ENCODE results near the gene BMP4. TPM values are rescaled to one million over a fixed set of nuclear protein-coding genes. Genes with fewer than 3 reads are reported as not detected.
"Not testable (repeated sequence)": the region's sequence is repeated elsewhere in the genome, so short reads cannot be mapped to it uniquely, and the experiment has no call there.

The BMP4 gene
- polyA plus RNA-seq (2013, experiment 1 of 2) = 12.0 TPM
- 15.1 TPM for polyA plus RNA-seq (2013, experiment 2 of 2)

DNA sequence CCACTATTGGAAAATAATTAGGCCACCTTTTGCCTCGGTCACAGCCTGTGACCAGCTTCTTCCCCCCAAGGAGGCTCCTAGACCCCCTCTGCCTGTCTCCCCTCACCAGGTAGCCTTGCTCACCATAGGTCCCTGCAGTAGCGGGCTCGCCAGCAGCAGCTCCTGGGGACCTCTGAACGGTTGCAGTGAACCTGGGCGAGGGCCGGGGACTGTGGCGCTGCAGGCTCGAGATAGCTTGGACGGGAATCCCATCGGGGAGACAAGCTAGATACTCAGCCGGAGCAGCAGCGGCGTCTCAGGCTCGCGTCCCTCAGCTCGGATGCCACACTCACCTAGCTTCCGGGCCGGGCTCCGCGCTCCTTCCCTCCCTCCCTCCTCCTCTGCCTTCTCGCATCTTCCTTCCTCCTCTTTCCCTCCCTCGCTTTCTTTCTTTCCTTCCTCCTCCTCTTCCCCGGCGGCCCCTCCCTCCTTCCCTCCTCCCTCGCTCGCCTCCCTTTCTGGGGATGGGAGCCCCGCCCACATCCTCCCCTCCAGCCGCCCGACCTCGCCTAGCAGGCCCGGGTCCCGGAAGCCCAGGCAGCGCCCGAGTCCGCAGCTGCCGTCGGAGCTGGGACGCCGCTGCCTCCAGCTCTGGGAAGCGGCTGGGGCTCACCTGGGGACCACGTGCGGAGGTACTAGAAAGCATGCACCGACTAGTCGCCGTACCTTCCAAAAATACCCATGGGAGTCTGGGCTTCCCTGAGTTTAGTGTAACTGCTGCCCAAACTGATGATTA lies at the start of gene BMP4:
Gene BMP4, minus strand, starts transcription at position 399 of the 775 bp plus-strand sequence. CDS start 4,603 bp downstream, outside the sequence.
- WGBS = 1% methylated on average over 45 of the region's 45 CpGs
- Histone ChIP-seq H3K4me3 (ENCODE audit: low read length) (peak within 1 kb of the TSS; percentile 90), H3K27me3 (ENCODE audit: insufficient read depth, low read length) (peaks cover 80% of the 10 kb centered on the region), H3K27ac (ENCODE audit: low read depth, low read length) (no peak within 1 kb of the TSS; the same call in 1 of the 2 replicates), H3K36me3 (ENCODE audit: insufficient read depth, low read length) (peaks cover 1% of the 10 kb centered on the region; the same call in 1 of the 2 replicates), H3K9me3 (ENCODE audit: insufficient read depth, low read depth, low read length) (no peaks in the 10 kb centered on the region), H3K9ac (ENCODE audit: low read depth, low read length) (peak within 1 kb of the TSS; percentile 66), H3K4me1 (ENCODE audit: insufficient read depth, low read length) (peaks cover 22% of the 10 kb centered on the region)

GRCh38 chr14:54003064-54003463 lies 46.4 kb upstream of the BMP4 start:
- no peaks in the 10 kb centered on the region for H3K36me3 ChIP-seq (ENCODE audit: insufficient read depth, low read length)
- H3K9me3 ChIP-seq (ENCODE audit: insufficient read depth, low read depth, low read length) = no peaks in the 10 kb centered on the region
- H3K27me3 ChIP-seq (ENCODE audit: insufficient read depth, low read length) = no peaks in the 10 kb centered on the region
- H3K4me3 ChIP-seq (ENCODE audit: low read length) = no peak overlapping the region
- no peak overlapping the region for H3K9ac ChIP-seq (ENCODE audit: low read depth, low read length)
- peaks cover 10% of the 10 kb centered on the region for H3K4me1 ChIP-seq (ENCODE audit: insufficient read depth, low read length)
- WGBS = 97% methylated on average over 2 of the region's 2 CpGs
- H3K27ac ChIP-seq (ENCODE audit: low read depth, low read length) = no peak overlapping the region

- H3K27ac ChIP-seq (ENCODE audit: low read depth, low read length) = no peak overlapping the region
- H3K4me3 ChIP-seq (ENCODE audit: low read length) = no peak overlapping the region
- no peak overlapping the region for H3K9ac ChIP-seq (ENCODE audit: low read depth, low read length)
- no peaks in the 10 kb centered on the region for H3K9me3 ChIP-seq (ENCODE audit: insufficient read depth, low read depth, low read length)
- no peaks in the 10 kb centered on the region for H3K36me3 ChIP-seq (ENCODE audit: insufficient read depth, low read length)
- H3K4me1 ChIP-seq (ENCODE audit: insufficient read depth, low read length) = peaks cover 6% of the 10 kb centered on the region
- H3K27me3 ChIP-seq (ENCODE audit: insufficient read depth, low read length) = no peaks in the 10 kb centered on the region
Measured at GRCh38 chr14:54002653-54003052, 46.0 kb upstream of the BMP4 start.

- H3K4me1 ChIP-seq (ENCODE audit: insufficient read depth, low read length) = peaks cover 5% of the 10 kb centered on the region
- no peak overlapping the region for H3K9ac ChIP-seq (ENCODE audit: low read depth, low read length)
- H3K36me3 ChIP-seq (ENCODE audit: insufficient read depth, low read length) = no peaks in the 10 kb centered on the region
- H3K4me3 ChIP-seq (ENCODE audit: low read length) = no peak overlapping the region
- no peaks in the 10 kb centered on the region for H3K27me3 ChIP-seq (ENCODE audit: insufficient read depth, low read length)
- H3K9me3 ChIP-seq (ENCODE audit: insufficient read depth, low read depth, low read length) = no peaks in the 10 kb centered on the region
- 67% methylated on average over 4 of the region's 5 CpGs for WGBS
- H3K27ac ChIP-seq (ENCODE audit: low read depth, low read length) = no peak overlapping the region
Measured at GRCh38 chr14:54001189-54001878, 44.7 kb upstream of the BMP4 start.

- no peaks in the 10 kb centered on the region for H3K27me3 ChIP-seq (ENCODE audit: insufficient read depth, low read length)
- no peaks in the 10 kb centered on the region for H3K36me3 ChIP-seq (ENCODE audit: insufficient read depth, low read length)
- no peak overlapping the region for H3K4me3 ChIP-seq (ENCODE audit: low read length)
- no peaks in the 10 kb centered on the region for H3K9me3 ChIP-seq (ENCODE audit: insufficient read depth, low read depth, low read length)
- WGBS = 100% methylated on average over 1 of the region's 1 CpG
- H3K27ac ChIP-seq (ENCODE audit: low read depth, low read length) = no peak overlapping the region
- H3K9ac ChIP-seq (ENCODE audit: low read depth, low read length) = no peak overlapping the region
- H3K4me1 ChIP-seq (ENCODE audit: insufficient read depth, low read length) = peaks cover 5% of the 10 kb centered on the region
Measured at GRCh38 chr14:54000341-54000811, 43.8 kb upstream of the BMP4 start.

DNA sequence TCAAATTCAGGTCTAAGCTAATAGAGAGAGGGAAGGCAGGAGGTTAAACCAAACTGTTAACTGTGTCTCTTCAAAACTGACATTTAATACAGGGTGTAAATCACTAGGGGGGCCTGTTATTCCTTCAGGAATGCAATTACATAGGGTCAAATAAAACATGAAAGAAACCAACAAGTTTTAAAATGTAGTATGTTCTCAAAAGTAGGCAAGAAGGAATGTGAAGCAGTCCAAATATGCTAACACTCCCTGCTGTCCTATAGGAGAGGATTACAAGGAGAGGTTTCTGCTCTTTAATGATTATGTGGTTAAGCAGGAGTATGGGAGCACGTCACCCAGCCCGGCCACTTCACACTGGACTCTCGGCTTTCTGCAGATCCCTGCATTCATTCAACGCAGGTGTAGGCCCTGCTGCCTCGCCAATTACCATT lies 42.5 kb upstream of the BMP4 start:
- Histone ChIP-seq H3K36me3 (ENCODE audit: insufficient read depth, low read length) (no peaks in the 10 kb centered on the region), H3K4me1 (ENCODE audit: insufficient read depth, low read length) (peaks cover 5% of the 10 kb centered on the region), H3K27ac (ENCODE audit: low read depth, low read length) (no peak overlapping the region), H3K27me3 (ENCODE audit: insufficient read depth, low read length) (no peaks in the 10 kb centered on the region), H3K9me3 (ENCODE audit: insufficient read depth, low read depth, low read length) (no peaks in the 10 kb centered on the region), H3K4me3 (ENCODE audit: low read length) (no peak overlapping the region), H3K9ac (ENCODE audit: low read depth, low read length) (no peak overlapping the region)
- WGBS = 69% methylated on average over 5 of the region's 5 CpGs

- WGBS = 100% methylated on average over 1 of the region's 1 CpG
- H3K27me3 ChIP-seq (ENCODE audit: insufficient read depth, low read length) = no peaks in the 10 kb centered on the region
Measured at GRCh38 chr14:53996041-53996440, 39.4 kb upstream of the BMP4 start.

GRCh38 chr14:53993920-53994607 lies 37.4 kb upstream of the BMP4 start:
- Histone ChIP-seq H3K9ac (ENCODE audit: low read depth, low read length) (no peak overlapping the region), H3K4me1 (ENCODE audit: insufficient read depth, low read length) (peaks cover 2% of the 10 kb centered on the region; the same call in 1 of the 2 replicates), H3K36me3 (ENCODE audit: insufficient read depth, low read length) (no peaks in the 10 kb centered on the region), H3K27me3 (ENCODE audit: insufficient read depth, low read length) (no peaks in the 10 kb centered on the region), H3K4me3 (ENCODE audit: low read length) (no peak overlapping the region), H3K27ac (ENCODE audit: low read depth, low read length) (no peak overlapping the region), H3K9me3 (ENCODE audit: insufficient read depth, low read depth, low read length) (no peaks in the 10 kb centered on the region)
- 89% methylated on average over 3 of the region's 6 CpGs for WGBS

More at GRCh38 chr14:53996041-53996440, 39.4 kb upstream of the BMP4 start:
- no peak overlapping the region for H3K9ac ChIP-seq (ENCODE audit: low read depth, low read length)
- H3K4me1 ChIP-seq (ENCODE audit: insufficient read depth, low read length) = peaks cover 5% of the 10 kb centered on the region; the same call in 1 of the 2 replicates
- H3K9me3 ChIP-seq (ENCODE audit: insufficient read depth, low read depth, low read length) = no peaks in the 10 kb centered on the region
- H3K36me3 ChIP-seq (ENCODE audit: insufficient read depth, low read length) = no peaks in the 10 kb centered on the region
- H3K27ac ChIP-seq (ENCODE audit: low read depth, low read length) = no peak overlapping the region
- H3K4me3 ChIP-seq (ENCODE audit: low read length) = no peak overlapping the region

DNA sequence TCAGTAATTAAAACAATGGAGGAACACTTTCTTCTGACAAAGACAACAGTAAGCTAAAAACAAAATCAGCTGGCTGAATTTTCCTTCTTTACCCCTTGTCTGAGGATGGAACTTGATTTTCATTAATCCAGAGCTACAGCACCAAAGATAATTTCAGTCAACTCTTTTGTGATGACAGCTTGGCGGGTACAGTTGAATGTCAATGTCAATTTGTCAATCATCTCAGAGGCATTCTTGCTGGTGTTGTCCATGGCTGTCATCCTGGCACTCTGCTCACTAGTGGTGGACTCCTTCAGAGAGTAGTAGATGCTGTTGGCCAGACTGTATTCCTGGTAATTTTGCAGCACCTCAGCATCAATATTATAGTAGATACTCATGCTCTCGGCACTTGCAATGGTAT lies 34.4 kb upstream of the BMP4 start:
- Histone ChIP-seq H3K27me3 (ENCODE audit: insufficient read depth, low read length) (no peaks in the 10 kb centered on the region), H3K4me1 (ENCODE audit: insufficient read depth, low read length) (no peaks in the 10 kb centered on the region), H3K27ac (ENCODE audit: low read depth, low read length) (no peak overlapping the region), H3K4me3 (ENCODE audit: low read length) (no peak overlapping the region), H3K9ac (ENCODE audit: low read depth, low read length) (no peak overlapping the region), H3K36me3 (ENCODE audit: insufficient read depth, low read length) (no peaks in the 10 kb centered on the region), H3K9me3 (ENCODE audit: insufficient read depth, low read depth, low read length) (peaks cover 10% of the 10 kb centered on the region; the same call in 1 of the 2 replicates)
- 70% methylated on average over 2 of the region's 2 CpGs for WGBS

- H3K27ac ChIP-seq (ENCODE audit: low read depth, low read length); H3K9ac ChIP-seq (ENCODE audit: low read depth, low read length); H3K4me3 ChIP-seq (ENCODE audit: low read length); H3K36me3 ChIP-seq (ENCODE audit: insufficient read depth, low read length); H3K27me3 ChIP-seq (ENCODE audit: insufficient read depth, low read length): not testable (repeated sequence)
- H3K9me3 ChIP-seq (ENCODE audit: insufficient read depth, low read depth, low read length) = peaks cover 36% of the 10 kb centered on the region
- peaks cover 18% of the 10 kb centered on the region for H3K4me1 ChIP-seq (ENCODE audit: insufficient read depth, low read length)
- WGBS = 95% methylated on average over 3 of the region's 3 CpGs
Measured at GRCh38 chr14:53986718-53987117, 30.1 kb upstream of the BMP4 start.

DNA sequence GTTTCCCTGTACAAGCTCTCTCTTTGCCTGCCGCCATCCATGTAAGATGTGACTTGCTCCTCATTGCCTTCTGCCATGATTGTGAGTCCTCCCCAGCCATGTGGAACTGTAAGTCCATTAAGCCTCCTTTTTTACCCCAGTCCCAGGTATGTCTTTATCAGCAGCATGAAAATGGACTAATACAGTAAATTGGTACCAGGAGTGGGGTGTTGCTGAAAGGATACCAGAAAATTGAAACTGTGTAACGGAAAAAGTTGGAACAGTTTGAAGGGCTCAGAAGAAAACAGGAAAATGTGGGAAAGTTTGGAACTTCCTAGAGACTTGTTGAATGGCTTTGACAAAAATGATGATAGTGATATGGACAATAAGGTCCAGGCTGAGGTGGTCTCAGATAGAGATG lies 28.3 kb upstream of the BMP4 start:
- 68% methylated on average over 2 of the region's 2 CpGs for WGBS
- not testable (repeated sequence) for H3K36me3 ChIP-seq (ENCODE audit: insufficient read depth, low read length); H3K27ac ChIP-seq (ENCODE audit: low read depth, low read length); H3K9ac ChIP-seq (ENCODE audit: low read depth, low read length); H3K27me3 ChIP-seq (ENCODE audit: insufficient read depth, low read length); H3K4me3 ChIP-seq (ENCODE audit: low read length)
- Histone ChIP-seq H3K4me1 (ENCODE audit: insufficient read depth, low read length) (peaks cover 33% of the 10 kb centered on the region), H3K9me3 (ENCODE audit: insufficient read depth, low read depth, low read length) (peaks cover 36% of the 10 kb centered on the region)

All from HUES64 (cell line).